ENCODE results near the gene C11orf65.

The C11orf65 gene

DNA sequence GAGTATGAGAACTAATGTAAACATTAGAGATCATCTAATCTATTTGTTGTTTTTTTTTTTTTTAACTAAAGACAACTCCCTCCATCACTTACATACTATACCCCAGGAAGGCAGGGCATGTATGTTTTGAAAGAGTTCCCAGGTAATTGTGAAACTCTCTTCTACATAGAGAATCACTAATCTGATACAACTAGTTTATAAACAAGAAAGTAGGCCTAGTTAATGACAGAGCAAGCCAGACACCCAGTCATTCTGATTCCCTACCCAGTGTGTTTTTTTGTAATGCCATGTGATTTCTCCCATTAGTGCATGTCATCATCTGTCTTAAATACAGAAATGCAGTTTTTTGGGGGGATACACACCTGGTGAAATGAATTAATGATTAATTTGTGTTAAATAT lies 120.9 kb downstream of the C11orf65 start:
- Histone ChIP-seq H3K79me2 (no peaks in the 10 kb centered on the region), H3K4me1 (peaks cover 3% of the 10 kb centered on the region), H3K27ac (no peak overlapping the region), H3K27me3 (ENCODE audit: control insufficient read depth, insufficient read depth, low read length) (no peaks in the 10 kb centered on the region), H3K9ac (no peak overlapping the region), H3K4me2 (ENCODE audit: low read length) (no peak overlapping the region), H3K9me3 (ENCODE audit: control insufficient read depth, low read length) (no peaks in the 10 kb centered on the region), H3K4me3 (ENCODE audit: low read depth, low read length) (no peak overlapping the region), H2AFZ (no peak overlapping the region), H3K36me3 (ENCODE audit: control insufficient read depth, insufficient read depth, low read length) (no peaks in the 10 kb centered on the region)
- TF ChIP-seq, protein P1, sequence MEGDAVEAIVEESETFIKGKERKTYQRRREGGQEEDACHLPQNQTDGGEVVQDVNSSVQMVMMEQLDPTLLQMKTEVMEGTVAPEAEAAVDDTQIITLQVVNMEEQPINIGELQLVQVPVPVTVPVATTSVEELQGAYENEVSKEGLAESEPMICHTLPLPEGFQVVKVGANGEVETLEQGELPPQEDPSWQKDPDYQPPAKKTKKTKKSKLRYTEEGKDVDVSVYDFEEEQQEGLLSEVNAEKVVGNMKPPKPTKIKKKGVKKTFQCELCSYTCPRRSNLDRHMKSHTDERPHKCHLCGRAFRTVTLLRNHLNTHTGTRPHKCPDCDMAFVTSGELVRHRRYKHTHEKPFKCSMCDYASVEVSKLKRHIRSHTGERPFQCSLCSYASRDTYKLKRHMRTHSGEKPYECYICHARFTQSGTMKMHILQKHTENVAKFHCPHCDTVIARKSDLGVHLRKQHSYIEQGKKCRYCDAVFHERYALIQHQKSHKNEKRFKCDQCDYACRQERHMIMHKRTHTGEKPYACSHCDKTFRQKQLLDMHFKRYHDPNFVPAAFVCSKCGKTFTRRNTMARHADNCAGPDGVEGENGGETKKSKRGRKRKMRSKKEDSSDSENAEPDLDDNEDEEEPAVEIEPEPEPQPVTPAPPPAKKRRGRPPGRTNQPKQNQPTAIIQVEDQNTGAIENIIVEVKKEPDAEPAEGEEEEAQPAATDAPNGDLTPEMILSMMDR (IDR thresholded peaks at IDR 0.05): no peak

DNA sequence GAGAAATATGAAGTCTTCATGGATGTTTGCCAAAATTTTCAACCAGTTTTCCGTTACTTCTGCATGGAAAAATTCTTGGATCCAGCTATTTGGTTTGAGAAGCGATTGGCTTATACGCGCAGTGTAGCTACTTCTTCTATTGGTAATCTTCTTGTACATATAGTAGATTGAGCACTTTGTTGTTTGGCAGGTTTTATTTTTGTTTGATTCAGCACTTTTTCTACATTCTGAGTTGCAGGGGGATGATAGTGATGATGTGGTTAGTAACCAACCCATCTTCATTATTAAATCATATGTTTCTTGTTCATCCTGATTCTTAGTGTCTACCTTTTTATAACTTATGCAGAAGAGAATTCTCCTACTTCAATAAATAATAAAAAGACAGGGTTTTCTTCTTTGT lies 121.6 kb downstream of the C11orf65 start:
- Histone ChIP-seq H3K9ac (no peak overlapping the region), H3K36me3 (ENCODE audit: control insufficient read depth, insufficient read depth, low read length) (no peaks in the 10 kb centered on the region), H3K4me2 (ENCODE audit: low read length) (no peak overlapping the region), H3K27me3 (ENCODE audit: control insufficient read depth, insufficient read depth, low read length) (no peaks in the 10 kb centered on the region), H3K79me2 (no peaks in the 10 kb centered on the region), H3K27ac (no peak overlapping the region), H3K4me1 (peaks cover 3% of the 10 kb centered on the region), H3K4me3 (ENCODE audit: low read depth, low read length) (no peak overlapping the region), H3K9me3 (ENCODE audit: control insufficient read depth, low read length) (no peaks in the 10 kb centered on the region), H2AFZ (no peak overlapping the region)
- TF ChIP-seq, protein P1 (IDR thresholded peaks at IDR 0.05): no peak

DNA sequence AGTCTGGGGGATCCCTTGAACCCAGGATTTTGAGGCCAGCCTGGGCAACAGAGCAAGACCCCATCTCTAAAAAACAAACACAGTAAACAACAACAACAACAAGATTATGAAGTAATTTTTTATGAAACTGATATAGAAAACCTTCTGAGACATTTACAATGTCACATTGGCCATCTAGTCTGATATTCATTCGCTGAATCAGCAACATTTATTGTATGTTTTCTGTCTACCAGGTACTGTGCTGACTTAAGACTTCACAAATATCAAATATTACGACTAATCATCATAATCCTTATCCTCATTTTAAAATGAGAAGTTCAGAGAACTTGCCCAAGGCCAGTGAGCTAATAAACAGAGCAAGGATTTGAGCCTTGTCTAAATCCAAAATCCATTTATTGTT lies 123.6 kb downstream of the C11orf65 start:
- Histone ChIP-seq H3K36me3 (ENCODE audit: control insufficient read depth, insufficient read depth, low read length) (no peaks in the 10 kb centered on the region), H3K79me2 (no peaks in the 10 kb centered on the region), H3K9ac (no peak overlapping the region), H3K4me2 (ENCODE audit: low read length) (no peak overlapping the region), H2AFZ (no peak overlapping the region), H3K27me3 (ENCODE audit: control insufficient read depth, insufficient read depth, low read length) (no peaks in the 10 kb centered on the region), H3K27ac (no peak overlapping the region), H3K4me3 (ENCODE audit: low read depth, low read length) (no peak overlapping the region), H3K4me1 (peaks cover 3% of the 10 kb centered on the region), H3K9me3 (ENCODE audit: control insufficient read depth, low read length) (no peaks in the 10 kb centered on the region)
- TF ChIP-seq, protein P1 (IDR thresholded peaks at IDR 0.05): no peak

DNA sequence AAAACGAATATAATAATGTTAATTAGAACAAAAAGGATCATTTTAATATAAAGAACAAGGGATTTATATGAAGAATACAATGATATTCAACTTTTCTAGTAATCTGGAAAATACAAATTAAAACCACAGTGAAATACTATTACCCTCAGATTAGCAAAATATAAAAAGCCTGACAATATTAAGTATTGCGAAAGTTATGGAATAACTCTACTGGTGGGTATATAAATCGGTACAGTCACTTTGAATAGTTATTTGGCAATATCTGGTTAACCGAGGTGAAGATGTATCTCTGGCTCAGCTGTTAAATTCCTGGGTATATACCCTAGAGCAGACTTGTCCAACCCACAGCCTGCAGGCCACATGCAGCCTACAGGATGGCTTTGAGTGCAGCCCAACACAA lies 125.7 kb downstream of the C11orf65 start:
- no peak overlapping the region for H3K4me2 ChIP-seq (ENCODE audit: low read length)
- H3K36me3 ChIP-seq (ENCODE audit: control insufficient read depth, insufficient read depth, low read length): no peaks in the 10 kb centered on the region
- H3K9me3 ChIP-seq (ENCODE audit: control insufficient read depth, low read length): no peaks in the 10 kb centered on the region
- H3K27me3 ChIP-seq (ENCODE audit: control insufficient read depth, insufficient read depth, low read length): no peaks in the 10 kb centered on the region
- no peak overlapping the region for H3K27ac ChIP-seq
- TF ChIP-seq, protein P1 (IDR thresholded peaks at IDR 0.05): no peak
- no peaks in the 10 kb centered on the region for H3K79me2 ChIP-seq
- H3K4me1 ChIP-seq: peaks cover 3% of the 10 kb centered on the region
- H3K9ac ChIP-seq: no peak overlapping the region
- no peak overlapping the region for H2AFZ ChIP-seq
- no peak overlapping the region for H3K4me3 ChIP-seq (ENCODE audit: low read depth, low read length)

DNA sequence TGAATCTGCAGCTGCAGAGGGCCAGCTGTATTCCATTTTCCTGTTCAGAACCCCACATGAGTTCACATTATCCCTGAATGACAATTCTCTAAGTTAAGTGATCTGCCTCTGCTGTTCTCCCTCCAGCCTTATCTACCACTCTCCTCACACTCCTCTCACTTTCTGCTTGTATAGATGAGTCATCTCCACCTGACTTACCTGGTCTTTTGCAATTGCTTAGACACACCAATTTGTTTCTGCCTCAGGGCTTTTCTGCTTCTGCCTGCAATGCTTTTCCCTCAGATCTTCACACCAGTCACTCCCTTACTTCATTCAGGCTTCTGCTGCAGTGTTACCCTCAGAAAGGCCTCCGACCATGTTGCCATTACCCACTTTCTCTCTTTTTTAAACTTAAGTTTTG lies 126.4 kb downstream of the C11orf65 start:
- no peaks in the 10 kb centered on the region for H3K9me3 ChIP-seq (ENCODE audit: control insufficient read depth, low read length)
- H3K4me2 ChIP-seq (ENCODE audit: low read length): no peak overlapping the region
- no peaks in the 10 kb centered on the region for H3K27me3 ChIP-seq (ENCODE audit: control insufficient read depth, insufficient read depth, low read length)
- no peak overlapping the region for H3K27ac ChIP-seq
- TF ChIP-seq, protein P1 (IDR thresholded peaks at IDR 0.05): no peak
- no peaks in the 10 kb centered on the region for H3K36me3 ChIP-seq (ENCODE audit: control insufficient read depth, insufficient read depth, low read length)
- H3K4me3 ChIP-seq (ENCODE audit: low read depth, low read length): no peak overlapping the region
- no peaks in the 10 kb centered on the region for H3K79me2 ChIP-seq
- H3K4me1 ChIP-seq: peaks cover 3% of the 10 kb centered on the region
- H2AFZ ChIP-seq: no peak overlapping the region
- H3K9ac ChIP-seq: no peak overlapping the region

All from parathyroid adenoma (tissue), 2 donors.